Stimulated activated CD8-positive, alpha-beta memory T cell treated with anti-CD3 and anti-CD28 coated beads, Interleukin-12 subunit alpha, Interleukin-12 subunit beta, amount 100 ng/mL, for 1 hour (primary cell): Measurements from ENCODE around the gene SH3YL1.
A peak's percentile ranks its signal among the peaks of the same experiment; 100 is the strongest.

Source experiments
- DNase-seq: peaks from one replicate; pipeline ENCODE4 v3.0.0-alpha.2; 2020; ENCODE audit warnings: low read depth

SH3YL1 gene

DNA sequence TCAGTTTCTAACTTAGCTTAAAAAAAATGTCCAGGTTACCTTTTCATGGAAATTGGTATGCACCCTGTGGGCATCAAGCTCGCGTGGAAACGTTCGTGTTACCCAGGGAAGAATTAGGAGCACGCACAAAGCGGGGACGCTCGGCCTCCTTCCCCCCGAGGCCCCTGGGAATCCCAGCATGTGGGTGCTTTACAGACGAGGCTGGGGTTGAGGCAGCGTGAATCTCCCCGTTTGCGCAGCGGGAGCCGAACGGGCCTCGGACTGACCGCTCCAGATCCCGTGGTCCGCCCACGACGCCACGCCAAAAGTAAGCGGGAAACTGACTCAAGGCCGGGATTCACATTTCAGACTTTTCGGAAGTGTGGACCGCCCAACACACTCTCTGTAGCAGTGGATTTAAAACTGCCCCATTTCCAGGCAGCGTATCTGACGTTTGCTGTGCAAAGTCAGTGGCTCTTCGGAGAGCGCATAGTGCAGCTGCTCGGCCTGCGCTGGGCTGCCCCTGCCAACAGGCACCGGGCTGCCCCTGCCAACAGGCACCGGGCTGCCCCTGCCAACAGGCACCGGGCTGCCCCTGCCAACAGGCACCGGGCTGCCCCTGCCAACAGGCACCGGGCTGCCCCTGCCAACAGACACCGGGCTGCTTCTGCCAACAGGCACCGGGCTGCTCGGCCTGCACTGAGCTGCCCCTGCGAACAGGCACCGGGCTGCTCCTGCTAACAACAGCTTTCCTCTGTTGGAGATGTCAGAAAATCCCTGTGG lies 49.7 kb downstream of the SH3YL1 start:
- DNase-seq = no peak

DNA sequence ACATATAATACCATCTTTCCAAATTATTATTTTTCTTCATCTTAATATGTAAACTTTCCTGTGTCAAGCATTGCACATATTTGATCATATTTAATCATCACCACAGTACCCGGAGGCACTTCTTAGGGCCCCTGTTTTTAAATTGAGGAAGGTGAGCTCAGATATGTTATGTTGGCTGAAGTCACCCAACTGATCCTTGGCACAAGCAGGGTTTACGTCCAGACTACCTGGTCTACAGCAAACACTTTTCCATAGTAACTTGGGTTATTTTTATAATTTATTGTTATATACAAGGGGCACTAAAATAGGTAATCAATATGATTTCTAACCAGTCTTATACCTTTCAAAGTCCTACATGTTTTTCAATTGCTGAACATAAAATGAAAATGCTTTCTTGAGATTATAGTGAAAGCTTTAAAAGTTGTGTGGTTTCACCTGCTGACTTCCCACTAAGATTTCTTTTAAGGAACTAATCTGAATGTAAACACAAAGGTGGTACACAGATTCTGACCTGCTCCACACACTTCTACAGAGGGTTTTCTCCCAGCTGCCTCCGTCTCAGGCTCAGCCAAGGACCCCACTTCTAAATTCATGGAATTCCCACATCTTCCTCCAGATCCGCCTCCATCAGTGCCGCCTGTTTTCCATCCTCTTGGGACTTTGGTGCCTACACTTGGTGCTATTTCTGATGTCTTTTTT lies 52.2 kb downstream of the SH3YL1 start:
- DNase-seq = no peak

- DNase-seq = no peak
Observed at GRCh38 chr2:210660-211059, 53.2 kb downstream of the SH3YL1 start.

DNA sequence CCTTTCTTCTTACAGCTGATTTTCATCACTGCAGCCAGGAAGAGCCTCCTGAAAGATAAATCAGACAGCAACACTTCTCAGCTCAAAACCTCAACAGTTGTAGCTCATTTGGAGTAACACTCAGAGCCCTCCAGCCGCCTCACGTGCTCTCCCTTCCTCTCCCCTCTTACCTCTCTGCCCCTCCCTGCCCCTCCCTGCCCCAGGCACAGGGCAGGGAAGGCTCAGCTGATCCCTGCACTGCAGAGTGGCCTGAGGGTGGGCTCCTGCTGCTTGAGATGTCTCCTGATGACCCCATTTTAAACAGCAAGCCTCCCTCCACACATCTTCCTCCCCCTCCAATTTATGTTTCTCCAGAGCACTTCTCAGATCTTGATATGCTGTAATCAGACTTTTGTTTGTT lies 54.4 kb downstream of the SH3YL1 start:
- no peak for DNase-seq

GRCh38 chr2:208335-208734 lies 55.5 kb downstream of the SH3YL1 start:
- DNase-seq = no peak

GRCh38 chr2:203984-204383 lies 59.8 kb downstream of the SH3YL1 start:
- DNase-seq = no peak

- DNase-seq = no peak
Observed at GRCh38 chr2:203401-203800, 60.4 kb downstream of the SH3YL1 start.

DNA sequence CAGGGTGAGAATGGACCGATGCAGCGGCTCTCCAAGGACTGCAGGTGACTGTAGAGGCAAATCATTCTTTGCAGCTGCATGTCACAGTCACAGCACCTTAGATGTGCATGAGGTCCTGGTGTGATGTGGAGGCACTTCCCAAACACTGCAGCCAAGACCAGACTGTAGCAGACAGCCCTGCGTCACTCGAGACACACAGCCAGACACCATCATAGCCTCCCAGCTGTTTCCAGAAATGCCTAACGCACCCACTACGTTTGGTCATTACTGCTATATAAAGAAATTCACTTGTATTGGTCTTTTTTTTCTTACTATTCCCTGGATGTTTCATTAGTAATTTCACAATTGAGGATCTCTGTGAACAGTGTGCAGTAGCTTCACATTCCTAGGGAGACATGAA lies 60.9 kb downstream of the SH3YL1 start:
- DNase-seq = no peak

DNA sequence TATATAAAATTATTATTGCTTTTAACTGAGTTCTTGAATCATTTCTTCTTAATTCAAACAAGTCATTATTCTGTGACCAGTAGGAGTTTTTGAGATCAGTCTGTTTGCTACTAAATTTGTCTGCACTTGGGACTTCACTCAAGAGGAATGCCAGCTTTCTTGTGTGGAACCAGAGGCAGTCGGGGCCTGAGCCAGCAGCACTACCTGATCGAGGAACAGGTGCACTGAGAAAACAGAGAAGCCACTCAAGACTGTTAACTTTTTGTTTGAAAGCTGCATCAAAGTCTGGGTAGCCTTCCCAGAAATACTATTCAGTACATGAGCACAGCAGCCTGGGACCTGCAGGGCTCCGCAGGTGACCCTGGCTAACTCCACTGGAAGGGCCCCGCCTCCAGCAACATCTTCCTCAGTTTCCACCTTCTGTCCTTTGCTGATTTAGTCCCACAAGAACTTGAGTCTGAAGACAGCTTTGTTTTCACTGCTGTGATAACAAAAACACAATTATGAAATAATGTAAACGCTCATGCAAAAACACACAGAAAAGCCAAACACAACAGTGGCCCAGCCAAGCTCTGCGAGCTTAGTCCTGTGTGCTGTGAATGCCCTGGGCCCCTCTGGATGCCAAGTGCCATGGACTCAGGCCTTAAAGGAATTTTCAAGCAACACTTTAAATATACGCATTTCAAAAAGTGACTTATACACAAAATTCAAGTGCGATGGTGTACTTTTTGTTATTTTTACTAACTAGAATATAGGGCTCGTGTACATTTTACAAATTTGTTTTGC lies 62.0 kb downstream of the SH3YL1 start:
- no peak for DNase-seq

DNA sequence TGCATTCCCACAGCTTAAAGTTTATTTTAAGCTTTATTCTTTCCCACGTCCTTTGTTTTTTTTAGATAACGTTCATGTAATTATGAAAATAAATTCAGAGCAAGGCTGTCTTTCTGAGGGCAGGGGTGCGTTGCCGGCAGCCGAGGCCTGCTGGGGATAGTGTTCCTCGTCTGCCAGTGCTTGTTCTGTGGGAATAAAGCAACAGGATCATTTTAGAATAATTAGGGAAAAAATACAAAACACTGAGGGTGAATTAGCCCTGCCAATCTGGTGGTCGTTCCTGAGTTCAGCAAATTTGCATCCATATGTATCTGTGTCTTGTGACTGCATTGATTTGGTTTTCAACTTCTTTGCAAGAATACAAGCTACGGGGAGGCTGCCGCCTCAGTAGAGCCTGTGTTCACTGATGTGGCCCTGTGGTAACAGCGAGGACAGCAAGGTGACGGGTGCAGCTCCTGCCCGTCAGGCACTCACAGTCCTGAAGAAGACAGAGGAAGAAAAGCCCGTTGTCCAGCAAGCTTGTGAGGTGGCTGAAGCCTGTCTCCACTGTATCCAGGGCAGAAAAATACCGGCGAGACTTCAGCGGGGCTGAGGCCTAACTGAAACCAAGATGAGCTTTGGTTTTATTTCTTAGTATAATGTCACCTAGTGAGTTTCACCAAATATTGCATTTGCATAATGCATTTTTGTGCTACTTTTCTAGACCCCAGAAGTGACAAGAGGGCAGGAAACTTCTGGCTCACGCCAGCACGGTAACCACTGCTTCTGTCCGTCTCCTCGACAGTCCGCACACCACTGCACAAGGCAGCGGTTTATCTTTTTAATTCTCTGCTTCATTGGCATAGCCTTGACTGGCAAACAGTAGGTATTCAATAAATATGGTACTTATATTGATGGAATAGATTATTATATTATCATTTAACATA lies 64.5 kb downstream of the SH3YL1 start:
- DNase-seq = no peak

GRCh38 chr2:196406-196805 lies 67.4 kb downstream of the SH3YL1 start:
- DNase-seq = no peak

DNA sequence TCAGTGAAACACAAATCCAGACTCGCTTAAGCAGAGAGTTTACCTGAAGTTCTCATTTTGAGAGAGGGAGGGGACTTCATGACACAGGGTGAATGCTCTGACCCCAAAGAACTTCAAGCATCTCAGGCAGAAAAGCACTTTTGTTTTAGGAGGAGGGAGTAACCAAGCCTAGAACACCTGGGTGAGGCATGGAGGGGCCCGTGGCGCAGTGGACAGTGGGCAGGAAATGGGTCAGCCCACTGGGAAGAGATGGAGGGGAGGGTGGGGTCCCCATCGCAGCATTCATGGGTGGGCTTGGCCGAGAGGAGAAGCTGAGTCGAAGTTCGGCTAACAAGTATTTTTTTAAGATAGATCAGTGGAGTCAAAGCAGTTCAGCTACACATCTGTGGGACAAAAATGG lies 67.9 kb downstream of the SH3YL1 start:
- no peak for DNase-seq

GRCh38 chr2:193141-193671 lies 70.6 kb downstream of the SH3YL1 start:
- peak; percentile 6 for DNase-seq

GRCh38 chr2:191311-192190 lies 72.3 kb downstream of the SH3YL1 start:
- no peak for DNase-seq

- DNase-seq = no peak
Observed at GRCh38 chr2:187825-188224, 76.0 kb downstream of the SH3YL1 start.

GRCh38 chr2:185221-185620 lies 78.6 kb downstream of the SH3YL1 start:
- no peak for DNase-seq

DNA sequence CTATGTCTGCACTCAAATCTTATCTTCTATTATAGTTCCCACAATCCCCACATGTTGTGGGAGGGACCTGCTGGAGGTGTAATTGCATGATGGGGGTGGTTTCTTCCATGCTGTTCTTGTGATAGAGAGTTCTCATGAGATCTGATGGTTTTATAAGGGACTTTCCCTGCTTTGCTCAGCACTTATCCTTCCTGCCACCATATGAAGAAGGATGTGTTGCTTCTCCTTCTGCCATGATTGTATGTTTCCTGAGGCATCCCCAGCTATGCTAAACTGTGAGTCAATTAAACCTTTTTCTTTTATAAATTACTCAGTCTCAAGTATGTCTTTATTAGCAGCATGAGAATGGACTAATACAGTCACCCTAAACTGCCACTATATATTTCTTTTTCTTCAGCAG lies 79.1 kb downstream of the SH3YL1 start:
- DNase-seq = no peak

GRCh38 chr2:182509-183122 lies 81.2 kb downstream of the SH3YL1 start:
- DNase-seq = no peak

- DNase-seq = no peak
Observed at GRCh38 chr2:180311-180710, 83.5 kb downstream of the SH3YL1 start.

DNA sequence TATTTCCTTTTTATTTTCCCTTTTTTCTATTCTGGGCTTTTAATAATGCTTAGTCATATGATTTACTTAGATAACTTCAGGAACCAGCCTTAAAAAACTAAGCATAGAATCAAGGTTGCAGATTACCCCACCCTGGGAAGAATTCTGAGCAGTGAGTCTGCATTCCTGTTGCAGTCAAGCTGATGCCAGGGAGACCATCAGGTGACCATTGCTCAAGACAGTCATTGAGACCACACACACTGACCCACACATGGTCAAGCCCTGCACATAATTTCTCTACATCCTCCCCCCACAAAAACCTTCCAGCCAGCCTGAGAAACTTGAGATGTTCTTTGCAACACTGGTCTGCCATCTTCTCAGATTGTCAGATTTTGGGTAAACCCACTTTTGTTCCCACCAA lies 83.9 kb downstream of the SH3YL1 start:
- DNase-seq = no peak
